Measurements from ENCODE around the gene NIPSNAP3A.
A peak's percentile ranks its signal among the peaks of the same experiment; 100 is the strongest.
"Not testable (repeated sequence)": the region's sequence is repeated elsewhere in the genome, so short reads cannot be mapped to it uniquely, and the experiment has no call there.

Gene NIPSNAP3A

DNA sequence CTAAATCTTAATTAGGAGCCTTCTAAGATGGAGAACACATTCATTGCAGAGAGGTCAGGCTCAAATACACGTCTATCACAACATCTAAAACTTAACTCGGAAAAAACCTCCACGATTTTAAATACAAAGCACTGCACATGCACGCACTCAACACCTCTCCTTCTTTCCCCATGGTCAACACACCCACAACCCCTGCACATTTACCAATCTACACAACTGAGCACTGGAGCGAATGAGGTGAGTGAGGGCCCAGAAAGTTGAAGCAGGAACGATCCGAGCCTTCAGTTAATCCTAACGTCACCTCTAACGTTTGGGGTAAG, 278 bp upstream of the NIPSNAP3A start:
- DNase-seq (ENCODE audit: low read depth): no peak
- Histone ChIP-seq H3K4me3 (ENCODE audit: low read length) (peak overlapping the region; percentile 97), H3K36me3 (ENCODE audit: control insufficient read depth, insufficient read depth, low read length, severe bottlenecking) (peaks cover 13% of the 10 kb centered on the region), H3K4me1 (ENCODE audit: control insufficient read depth, insufficient read depth, low read length) (peaks cover 24% of the 10 kb centered on the region), H3K9ac (ENCODE audit: low read length) (peak overlapping the region; percentile 96), H3K27me3 (replicated peaks; ENCODE audit: control insufficient read depth, insufficient read depth, low read length) (no peaks in the 10 kb centered on the region), H3K9me3 (ENCODE audit: control insufficient read depth, low read length) (no peaks in the 10 kb centered on the region)

DNA sequence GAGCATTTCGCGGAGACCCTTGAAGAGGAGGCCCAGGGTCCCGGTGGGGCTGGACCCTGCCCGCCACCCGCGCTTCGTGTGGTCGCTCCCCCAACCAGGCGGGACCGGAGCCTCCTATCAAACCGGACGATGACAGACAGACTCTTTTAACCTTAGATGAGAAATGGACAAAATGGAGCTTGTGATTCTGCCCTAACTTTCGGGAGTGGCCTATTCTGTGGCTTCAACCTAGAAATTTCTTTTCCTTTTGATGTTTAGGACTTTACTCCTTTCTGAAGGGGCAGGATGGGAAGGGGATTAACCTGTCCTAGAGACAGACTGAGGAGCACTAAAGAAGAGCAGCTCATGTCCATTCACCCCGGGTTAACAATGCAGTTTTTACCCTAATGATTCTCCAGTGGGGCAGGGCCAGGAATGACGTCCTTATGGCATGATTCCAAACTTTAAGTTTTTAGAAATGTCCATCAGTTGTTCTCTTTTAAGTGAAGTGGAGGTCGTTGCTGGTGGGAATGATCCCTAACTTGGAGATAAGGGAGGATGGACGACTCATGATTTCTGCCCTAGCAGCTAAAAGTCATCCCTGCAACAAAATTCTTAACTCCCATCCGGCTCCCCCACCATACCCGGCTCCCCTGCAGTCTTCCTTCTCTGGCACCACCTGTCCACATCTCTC, 1.0 kb downstream of the NIPSNAP3A start:
- DNase-seq (ENCODE audit: low read depth): peak; percentile 71
- peak overlapping the region; percentile 97 for H3K4me3 ChIP-seq (ENCODE audit: low read length)

DNA sequence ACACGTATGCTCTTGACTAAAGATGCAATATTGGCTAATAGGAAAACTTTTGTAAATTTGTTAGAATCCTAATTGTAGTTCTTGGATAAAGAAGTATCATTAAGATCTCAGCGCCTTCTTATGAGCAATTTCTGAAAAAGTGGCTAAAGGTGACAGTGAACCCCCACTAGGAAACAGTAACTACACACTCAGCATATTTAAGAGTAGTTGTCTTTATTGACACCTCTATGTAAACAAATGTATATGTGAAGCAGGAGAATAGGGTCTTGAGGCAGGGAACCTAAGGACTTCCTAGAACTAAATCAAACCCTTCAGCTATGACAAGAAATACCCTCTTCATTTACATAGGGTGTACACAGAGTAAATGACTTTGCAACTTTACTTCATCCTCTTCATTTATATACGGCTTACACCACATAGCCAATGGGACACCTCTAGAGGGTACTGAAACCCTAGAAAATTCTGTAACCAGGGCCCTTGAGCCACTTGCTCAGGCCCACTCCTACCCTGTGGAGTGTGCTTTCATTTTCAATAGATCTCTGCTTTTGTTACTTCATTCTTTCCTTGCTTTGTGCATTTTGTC, 2.8 kb downstream of the NIPSNAP3A start:
- Histone ChIP-seq H3K36me3 (ENCODE audit: control insufficient read depth, insufficient read depth, low read length, severe bottlenecking) (peaks cover 35% of the 10 kb centered on the region), H3K9me3 (ENCODE audit: control insufficient read depth, low read length) (no peaks in the 10 kb centered on the region), H3K9ac (ENCODE audit: low read length) (no peak overlapping the region), H3K4me3 (ENCODE audit: low read length) (peak overlapping the region; percentile 97), H3K4me1 (ENCODE audit: control insufficient read depth, insufficient read depth, low read length) (peaks cover 24% of the 10 kb centered on the region), H3K27me3 (replicated peaks; ENCODE audit: control insufficient read depth, insufficient read depth, low read length) (no peaks in the 10 kb centered on the region)
- no peak for DNase-seq (ENCODE audit: low read depth)

More for the DNA sequence above, 1.0 kb downstream of the NIPSNAP3A start:
- peaks cover 24% of the 10 kb centered on the region for H3K36me3 ChIP-seq (ENCODE audit: control insufficient read depth, insufficient read depth, low read length, severe bottlenecking)
- peaks cover 24% of the 10 kb centered on the region for H3K4me1 ChIP-seq (ENCODE audit: control insufficient read depth, insufficient read depth, low read length)
- peak overlapping the region; percentile 96 for H3K9ac ChIP-seq (ENCODE audit: low read length)
- H3K9me3 ChIP-seq (ENCODE audit: control insufficient read depth, low read length): no peaks in the 10 kb centered on the region
- no peaks in the 10 kb centered on the region for H3K27me3 ChIP-seq (replicated peaks; ENCODE audit: control insufficient read depth, insufficient read depth, low read length)

DNA sequence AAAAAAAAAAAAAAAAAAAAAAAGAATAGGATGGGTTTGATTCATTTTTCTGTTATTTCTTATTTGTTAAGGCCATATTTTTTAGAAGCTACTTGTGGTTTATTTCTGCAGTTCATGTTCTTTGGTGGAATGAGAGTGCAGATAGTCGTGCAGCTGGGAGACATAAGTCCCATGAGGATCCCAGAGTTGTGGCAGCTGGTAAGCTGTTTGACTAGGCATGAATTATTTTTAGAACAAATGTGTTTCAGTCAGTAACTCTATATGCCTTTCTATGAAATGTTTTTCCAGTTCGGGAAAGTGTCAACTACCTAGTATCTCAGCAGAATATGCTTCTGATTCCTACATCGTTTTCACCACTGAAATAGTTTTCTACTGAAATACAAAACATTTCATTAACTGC, 11.5 kb downstream of the NIPSNAP3A start:
- H3K4me1 ChIP-seq (ENCODE audit: control insufficient read depth, insufficient read depth, low read length): no peaks in the 10 kb centered on the region
- no peak overlapping the region for H3K4me3 ChIP-seq (ENCODE audit: low read length)
- no peak overlapping the region for H3K9ac ChIP-seq (ENCODE audit: low read length)
- no peak for DNase-seq (ENCODE audit: low read depth)
- H3K27me3 ChIP-seq (replicated peaks; ENCODE audit: control insufficient read depth, insufficient read depth, low read length): no peaks in the 10 kb centered on the region
- H3K9me3 ChIP-seq (ENCODE audit: control insufficient read depth, low read length): no peaks in the 10 kb centered on the region
- H3K36me3 ChIP-seq (ENCODE audit: control insufficient read depth, insufficient read depth, low read length, severe bottlenecking): peaks cover 51% of the 10 kb centered on the region

DNA sequence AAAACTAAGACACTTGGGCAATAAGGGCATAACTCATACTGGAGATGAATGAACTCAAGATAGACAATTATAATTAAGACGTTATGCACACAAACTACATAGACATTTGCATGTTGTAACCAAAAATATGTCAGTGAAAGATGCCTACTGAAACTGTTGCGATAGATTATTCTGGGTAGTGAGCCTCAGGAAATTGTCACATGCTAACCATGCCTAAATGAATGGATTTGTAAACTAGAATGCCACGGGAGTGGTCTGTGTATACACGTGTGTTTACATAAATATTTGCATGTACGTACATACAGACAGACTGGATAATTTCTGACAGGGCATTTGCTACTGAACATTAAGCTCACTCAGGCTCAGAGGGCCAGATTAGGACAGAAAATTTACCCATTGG, 17.7 kb downstream of the NIPSNAP3A start:
- Histone ChIP-seq H3K4me1 (ENCODE audit: control insufficient read depth, insufficient read depth, low read length) (no peaks in the 10 kb centered on the region), H3K27me3 (replicated peaks; ENCODE audit: control insufficient read depth, insufficient read depth, low read length) (no peaks in the 10 kb centered on the region), H3K9me3 (ENCODE audit: control insufficient read depth, low read length) (no peaks in the 10 kb centered on the region), H3K36me3 (ENCODE audit: control insufficient read depth, insufficient read depth, low read length, severe bottlenecking) (peaks cover 9% of the 10 kb centered on the region), H3K9ac (ENCODE audit: low read length) (no peak overlapping the region), H3K4me3 (ENCODE audit: low read length) (no peak overlapping the region)
- no peak for DNase-seq (ENCODE audit: low read depth)

DNA sequence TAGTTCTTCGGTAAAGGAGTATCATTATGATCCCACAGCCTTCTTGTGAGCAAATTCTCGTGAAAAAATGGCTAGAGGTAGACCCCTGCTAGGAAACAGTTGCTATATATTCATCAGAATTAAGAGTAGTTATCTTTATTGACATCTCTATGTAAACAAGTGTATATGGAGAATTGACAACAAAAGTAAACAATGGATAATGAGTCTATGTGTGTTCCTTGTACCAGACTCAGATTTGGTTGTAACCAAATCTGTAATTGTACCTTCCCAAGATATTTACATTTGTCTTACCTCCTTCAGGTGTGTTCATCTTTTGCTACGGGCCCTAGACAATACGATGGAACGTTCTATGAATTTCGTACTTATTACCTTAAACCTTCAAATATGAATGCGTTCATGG, 18.5 kb downstream of the NIPSNAP3A start:
- H3K4me1 ChIP-seq (ENCODE audit: control insufficient read depth, insufficient read depth, low read length): no peaks in the 10 kb centered on the region
- DNase-seq (ENCODE audit: low read depth): no peak
- no peak overlapping the region for H3K9ac ChIP-seq (ENCODE audit: low read length)
- no peaks in the 10 kb centered on the region for H3K27me3 ChIP-seq (replicated peaks; ENCODE audit: control insufficient read depth, insufficient read depth, low read length)
- no peaks in the 10 kb centered on the region for H3K9me3 ChIP-seq (ENCODE audit: control insufficient read depth, low read length)
- H3K36me3 ChIP-seq (ENCODE audit: control insufficient read depth, insufficient read depth, low read length, severe bottlenecking): peaks cover under 1% of the 10 kb centered on the region
- no peak overlapping the region for H3K4me3 ChIP-seq (ENCODE audit: low read length)

DNA sequence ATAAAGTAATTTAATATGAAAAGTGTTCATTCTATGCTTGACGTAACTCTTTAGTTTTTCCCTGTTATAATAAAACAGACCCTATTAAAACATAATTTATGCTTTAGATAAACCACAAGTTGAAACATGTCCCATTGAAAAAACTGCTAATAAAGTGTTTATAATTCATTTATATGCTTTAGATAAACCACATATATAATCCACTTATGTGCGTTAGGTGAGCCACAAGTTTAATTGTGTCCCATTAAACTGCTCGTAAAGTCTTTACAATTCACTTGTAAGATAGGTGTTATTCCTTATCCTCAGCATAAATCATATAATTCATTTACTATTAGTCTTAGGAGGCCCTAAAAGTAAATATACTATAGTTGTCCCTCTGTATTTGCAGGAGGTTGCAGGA, 20.0 kb downstream of the NIPSNAP3A start:
- Histone ChIP-seq H3K9me3 (ENCODE audit: control insufficient read depth, low read length) (no peaks in the 10 kb centered on the region), H3K9ac (ENCODE audit: low read length) (no peak overlapping the region), H3K36me3 (ENCODE audit: control insufficient read depth, insufficient read depth, low read length, severe bottlenecking) (no peaks in the 10 kb centered on the region), H3K27me3 (replicated peaks; ENCODE audit: control insufficient read depth, insufficient read depth, low read length) (no peaks in the 10 kb centered on the region), H3K4me1 (ENCODE audit: control insufficient read depth, insufficient read depth, low read length) (peaks cover 2% of the 10 kb centered on the region), H3K4me3 (ENCODE audit: low read length) (no peak overlapping the region)
- DNase-seq (ENCODE audit: low read depth): no peak

DNA sequence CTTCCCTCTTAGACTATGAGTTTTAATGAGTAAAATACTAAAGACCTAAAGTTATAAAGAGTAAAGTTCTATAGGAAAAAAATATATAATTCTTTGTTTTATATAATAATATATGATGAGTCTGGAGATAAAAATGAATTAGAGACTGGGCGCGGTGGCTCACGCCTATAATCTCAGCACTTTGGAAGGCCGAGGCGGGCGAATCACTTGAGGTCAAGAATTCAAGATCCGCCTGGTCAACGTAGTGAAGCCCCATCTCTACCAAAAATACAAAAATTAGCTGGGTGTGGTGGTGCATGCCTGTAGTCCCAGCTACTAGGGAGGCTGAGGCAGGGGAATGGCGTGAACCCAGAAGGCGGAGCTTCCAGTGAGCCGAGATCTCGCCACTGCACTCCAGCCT, 21.5 kb downstream of the NIPSNAP3A start:
- H3K36me3 ChIP-seq (ENCODE audit: control insufficient read depth, insufficient read depth, low read length, severe bottlenecking); DNase-seq (ENCODE audit: low read depth); H3K4me3 ChIP-seq (ENCODE audit: low read length); H3K9ac ChIP-seq (ENCODE audit: low read length); H3K9me3 ChIP-seq (ENCODE audit: control insufficient read depth, low read length); H3K27me3 ChIP-seq (replicated peaks; ENCODE audit: control insufficient read depth, insufficient read depth, low read length): not testable (repeated sequence)
- H3K4me1 ChIP-seq (ENCODE audit: control insufficient read depth, insufficient read depth, low read length): peaks cover 18% of the 10 kb centered on the region

DNA sequence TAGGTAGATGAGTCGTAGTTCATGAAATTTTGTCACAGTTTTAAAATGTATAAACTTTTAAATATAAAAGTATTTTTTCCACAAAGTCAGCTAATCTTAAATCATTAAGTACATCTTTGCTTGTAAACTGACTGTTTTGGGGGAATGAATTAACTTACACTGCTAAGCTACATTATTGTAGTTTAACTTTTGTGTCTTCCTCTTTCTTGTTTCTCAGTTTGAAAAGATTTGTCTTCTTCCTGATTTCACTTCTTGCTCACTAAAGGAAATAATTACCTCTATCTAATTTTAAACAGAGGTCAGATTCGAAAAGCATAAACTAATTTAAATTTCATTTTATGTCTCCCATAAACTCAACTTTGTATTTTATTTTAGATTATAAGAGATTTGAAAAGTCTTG, 22.2 kb downstream of the NIPSNAP3A start:
- Histone ChIP-seq H3K4me3 (ENCODE audit: low read length) (no peak overlapping the region), H3K27me3 (replicated peaks; ENCODE audit: control insufficient read depth, insufficient read depth, low read length) (no peaks in the 10 kb centered on the region), H3K9me3 (ENCODE audit: control insufficient read depth, low read length) (no peaks in the 10 kb centered on the region), H3K9ac (ENCODE audit: low read length) (no peak overlapping the region), H3K36me3 (ENCODE audit: control insufficient read depth, insufficient read depth, low read length, severe bottlenecking) (no peaks in the 10 kb centered on the region), H3K4me1 (ENCODE audit: control insufficient read depth, insufficient read depth, low read length) (peaks cover 24% of the 10 kb centered on the region)
- no peak for DNase-seq (ENCODE audit: low read depth)

DNA sequence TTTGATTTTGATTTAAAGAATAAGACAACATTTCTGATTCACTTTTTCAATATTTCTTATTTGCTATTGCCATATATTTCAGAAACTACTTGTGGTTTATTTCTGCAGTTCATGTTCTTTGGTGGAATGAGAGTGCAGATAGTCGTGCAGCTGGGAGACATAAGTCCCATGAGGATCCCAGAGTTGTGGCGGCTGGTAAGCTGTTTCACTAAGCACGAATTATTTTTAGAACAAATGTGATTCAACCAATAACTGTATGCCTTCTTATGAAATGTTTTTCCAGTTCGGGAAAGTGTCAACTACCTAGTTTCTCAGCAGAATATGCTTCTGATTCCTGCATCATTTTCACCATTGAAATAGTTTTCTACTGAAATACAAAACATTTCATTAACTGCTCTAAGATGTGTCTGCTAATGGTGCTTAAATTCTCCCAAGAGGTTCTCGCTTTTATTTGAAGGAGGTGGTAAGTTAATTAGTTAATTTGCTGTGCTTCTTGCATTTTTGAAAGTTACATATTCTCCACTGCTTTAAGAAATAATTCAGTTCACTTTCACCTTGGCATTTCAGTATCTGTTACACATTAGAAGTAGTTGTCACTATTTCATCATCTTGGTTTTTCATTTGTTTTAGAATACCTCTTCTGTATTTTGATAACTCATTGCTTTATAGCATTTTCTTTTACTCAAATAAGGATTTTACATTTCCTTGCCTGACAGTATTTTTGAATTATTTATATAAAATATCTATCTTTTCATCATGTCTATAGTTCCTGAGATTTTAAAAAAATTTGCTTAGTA, 25.4 kb downstream of the NIPSNAP3A start:
- DNase-seq (ENCODE audit: low read depth): peak; percentile 27
- H3K4me1 ChIP-seq (ENCODE audit: control insufficient read depth, insufficient read depth, low read length): peaks cover 43% of the 10 kb centered on the region
- H3K9me3 ChIP-seq (ENCODE audit: control insufficient read depth, low read length): no peaks in the 10 kb centered on the region
- peak overlapping the region; percentile 68 for H3K9ac ChIP-seq (ENCODE audit: low read length)
- peak overlapping the region; percentile 72 for H3K4me3 ChIP-seq (ENCODE audit: low read length)
- H3K27me3 ChIP-seq (replicated peaks; ENCODE audit: control insufficient read depth, insufficient read depth, low read length): no peaks in the 10 kb centered on the region
- no peaks in the 10 kb centered on the region for H3K36me3 ChIP-seq (ENCODE audit: control insufficient read depth, insufficient read depth, low read length, severe bottlenecking)

DNA sequence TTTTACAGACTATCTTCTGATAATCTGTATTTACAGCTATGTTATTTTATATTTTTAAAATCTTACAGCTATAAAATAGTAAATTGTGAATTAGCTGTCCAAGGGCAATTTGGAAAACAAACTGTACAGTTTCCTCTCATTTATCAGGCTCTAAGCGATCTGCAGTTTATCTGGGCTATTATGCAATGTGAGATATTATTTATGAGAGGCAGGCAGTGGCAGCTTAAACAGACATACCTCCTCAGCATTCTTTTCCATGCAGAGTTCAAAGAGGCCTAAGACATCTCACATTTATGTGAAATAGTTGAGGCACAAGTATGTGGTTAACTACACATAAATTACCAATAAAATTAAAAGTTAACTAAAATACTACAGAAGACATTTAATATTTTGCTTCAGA, 26.6 kb downstream of the NIPSNAP3A start:
- H3K9me3 ChIP-seq (ENCODE audit: control insufficient read depth, low read length): no peaks in the 10 kb centered on the region
- H3K27me3 ChIP-seq (replicated peaks; ENCODE audit: control insufficient read depth, insufficient read depth, low read length): no peaks in the 10 kb centered on the region
- peaks cover 55% of the 10 kb centered on the region for H3K4me1 ChIP-seq (ENCODE audit: control insufficient read depth, insufficient read depth, low read length)
- peak overlapping the region; percentile 68 for H3K9ac ChIP-seq (ENCODE audit: low read length)
- DNase-seq (ENCODE audit: low read depth): no peak
- no peak overlapping the region for H3K4me3 ChIP-seq (ENCODE audit: low read length)
- no peaks in the 10 kb centered on the region for H3K36me3 ChIP-seq (ENCODE audit: control insufficient read depth, insufficient read depth, low read length, severe bottlenecking)

All from adipocyte (in vitro differentiated cells).